A549 (cell line): ENCODE measurements around the gene COX6B1. TPM values are rescaled to one million over a fixed set of nuclear protein-coding genes. Genes with fewer than 3 reads are reported as not detected.

Source experiments
- ATAC-seq, 2 experiments: fragments of 200-7000 bp in 1 of 2; fragments of >200 bp in 1 of 2; cut with Nextera tagmentation in 1 of 2; cut with Tn5 transposase in 1 of 2; 3 replicates each; pipeline versions ENCODE4 v1.8.0 to v1.9.1; 2018 to 2020; ENCODE audit warnings: mild to moderate bottlenecking in 1 of 2, moderate library complexity in 1 of 2
- CTCF ChIA-PET: fragments of 300-600 bp; sonication (Branson Sonifier 250); formaldehyde crosslinking; extraction: SDS; loops from one replicate; lab custom pipeline; 2021; ENCODE audit warnings: antibody characterized with exemption, inconsistent platforms; lab: Yijun Ruan, JAX
- POLR2A ChIA-PET: fragments of 350-600 bp; formaldehyde crosslinking; extraction: SDS; loops from one replicate; lab custom pipeline; 2021; ENCODE audit warnings: antibody characterized with exemption, inconsistent platforms; lab: Yijun Ruan, JAX
- DNase-seq, 2 experiments: peaks; one replicate each; pipeline versions ENCODE4 v3.0.0 to v3.0.0-alpha.2; 2011 to 2016; ENCODE audit warnings: low read depth in 1 of 2, low spot score in 1 of 2
- FAIRE-seq: peaks from 2 replicates; lab custom pipeline; 2011; peaks lifted over from hg19 to GRCh38; lab: Jason Lieb, UNC
- H3K27ac ChIP-seq, 2 experiments: fragments of >200 bp; sonication (Bioruptor Twin); formaldehyde crosslinking; 3 replicates each; pipeline ENCODE4 v1.5.1; 2016 to 2017
- H3K4me1 ChIP-seq: fragments of >200 bp; sonication (Bioruptor Twin); formaldehyde crosslinking; 3 replicates; pipeline ENCODE4 v1.6.1; 2016
- H3K4me2 ChIP-seq: fragments of >200 bp; sonication (Bioruptor Twin); formaldehyde crosslinking; 3 replicates; pipeline ENCODE4 v1.6.1; 2016
- H3K4me3 ChIP-seq: fragments of >200 bp; sonication (Bioruptor Twin); formaldehyde crosslinking; 3 replicates; pipeline ENCODE4 v1.5.1; 2016
- H3K9me3 ChIP-seq: fragments of >200 bp; sonication (Bioruptor Twin); formaldehyde crosslinking; 3 replicates; pipeline ENCODE4 v1.6.1; 2016
- BHLHE40 ChIP-seq: IDR thresholded peaks from 2 replicates; pipeline ENCODE4 v1.6.1; 2012; ENCODE audit warnings: low read depth, low read length, inconsistent platforms
- CBX2 ChIP-seq: fragments of 200-600 bp; sonication (generic); IDR thresholded peaks from 2 replicates; pipeline ENCODE4 v1.6.1; 2016; ENCODE audit warnings: low read depth, mild to moderate bottlenecking, borderline replicate concordance
- CBX8 ChIP-seq: fragments of 200-600 bp; sonication (generic); IDR thresholded peaks from 2 replicates; pipeline ENCODE4 v1.6.1; 2016
- CTCF ChIP-seq: fragments of >200 bp; sonication (Bioruptor Twin); formaldehyde crosslinking; IDR thresholded peaks from 3 replicates; pipeline ENCODE4 v1.5.1; 2016
- E2F6 ChIP-seq: IDR thresholded peaks from 2 replicates; pipeline ENCODE4 v1.6.1; 2012; ENCODE audit warnings: low read depth, borderline replicate concordance
- EHF ChIP-seq: fragments of 250-450 bp; sonication (Bioruptor Pico); IDR thresholded peaks from 2 replicates; pipeline ENCODE4 v1.5.0; 2020; ENCODE audit warnings: mild to moderate bottlenecking
- EHMT2 ChIP-seq: fragments of 200-600 bp; sonication (generic); IDR thresholded peaks from 2 replicates; pipeline ENCODE4 v1.6.1; 2016; ENCODE audit warnings: antibody characterized with exemption, low read depth, mild to moderate bottlenecking, moderate library complexity
- FOSL2 ChIP-seq, 2 experiments: fragments of 450-650 bp in 1 of 2; fragments of >200 bp in 1 of 2; sonication (Bioruptor Twin) in 1 of 2; formaldehyde crosslinking; IDR thresholded peaks; 2 replicates each; pipeline versions ENCODE4 v1.5.0 to v1.6.1; 2016 to 2020; ENCODE audit warnings: mild to moderate bottlenecking in 1 of 2, moderate library complexity in 1 of 2
- GATA3 ChIP-seq: IDR thresholded peaks from 2 replicates; pipeline ENCODE4 v1.6.1; 2012; ENCODE audit warnings: borderline replicate concordance
- HDAC2 ChIP-seq: fragments of 200-600 bp; sonication (generic); IDR thresholded peaks from 2 replicates; pipeline ENCODE4 v1.6.1; 2016
- HES2 ChIP-seq: fragments of >200 bp; sonication (Bioruptor Twin); formaldehyde crosslinking; IDR thresholded peaks from 2 replicates; pipeline ENCODE4 v1.6.1; 2016
- MAFK ChIP-seq: fragments of 450-650 bp; IDR thresholded peaks from 2 replicates; pipeline ENCODE4 v1.6.1; 2014; ENCODE audit not compliant: partially characterized antibody
- MYC ChIP-seq: IDR thresholded peaks from 2 replicates; pipeline ENCODE4 v1.6.1; 2012; ENCODE audit warnings: mild to moderate bottlenecking, inconsistent platforms, low read length, improper control_type of control experiment, borderline replicate concordance
- NFE2L2 ChIP-seq: fragments of 150-350 bp; conservative IDR thresholded peaks from 2 replicates; pipeline ENCODE4 v1.6.1; 2014; ENCODE audit warnings: low read length
- PHF8 ChIP-seq: fragments of 200-600 bp; sonication (generic); IDR thresholded peaks from 2 replicates; pipeline ENCODE4 v1.6.1; 2016; ENCODE audit warnings: low read depth, mild to moderate bottlenecking, antibody characterized with exemption, moderate library complexity, borderline replicate concordance
- POLR2AphosphoS2 ChIP-seq: conservative IDR thresholded peaks from 2 replicates; pipeline ENCODE4 v1.6.1; 2012; ENCODE audit warnings: low read length, improper control_type of control experiment, inconsistent platforms
- RAD21 ChIP-seq, 2 experiments: fragments of >200 bp in 1 of 2; sonication (Bioruptor Twin) in 1 of 2; formaldehyde crosslinking in 1 of 2; IDR thresholded peaks in 1 of 2; conservative IDR thresholded peaks in 1 of 2; 2 replicates in 1 of 2; 3 replicates in 1 of 2; pipeline ENCODE4 v1.6.1; 2012 to 2018; ENCODE audit warnings: inconsistent platforms in 1 of 2
- RARB ChIP-seq: fragments of 250-450 bp; sonication (Bioruptor Pico); IDR thresholded peaks from 2 replicates; pipeline ENCODE4 v1.8.0; 2021; ENCODE audit warnings: mild to moderate bottlenecking, moderate library complexity
- RFX5 ChIP-seq: fragments of 450-650 bp; IDR thresholded peaks from 2 replicates; pipeline ENCODE4 v1.7.1; 2014; ENCODE audit warnings: antibody characterized with exemption, mild to moderate bottlenecking, moderate library complexity
- SMC3 ChIP-seq: fragments of >200 bp; sonication (Bioruptor Twin); formaldehyde crosslinking; IDR thresholded peaks from 3 replicates; pipeline ENCODE4 v1.6.1; 2018; ENCODE audit warnings: inconsistent platforms
- ZFP36 ChIP-seq: fragments of 450-650 bp; IDR thresholded peaks from 2 replicates; pipeline ENCODE4 v1.6.1; 2014; ENCODE audit warnings: borderline replicate concordance; ENCODE audit not compliant: partially characterized antibody
- ZSCAN20 ChIP-seq: fragments of 250-450 bp; sonication (Bioruptor Pico); IDR thresholded peaks from 2 replicates; pipeline ENCODE4 v1.8.0; 2022; ENCODE audit warnings: mild to moderate bottlenecking, moderate library complexity
- WGBS: methylation state at CpG from one replicate; pipeline ENCODE4 v1.1.6; 2017; ENCODE audit errors: missing lambda C conversion rate; 5-methylcytosine and 5-hydroxymethylcytosine counted together
- polyA plus RNA-seq, 4 experiments: library from polyadenylated mRNA; depleted of rRNA in 3 of 4; stranded (reverse); fragments of >200 nt; fragmentation: RNase III in 1 of 4; extraction: RNeasy Plus Mini Kit Qiagen cat#74134 plus additional on column Dnase treatment in 1 of 4; gene quantifications; 2 replicates in 3 of 4; 3 replicates in 1 of 4; pipeline ENCODE4 v1.2.3, GENCODE V29; 2011 to 2017
- TF ChIP-seq, protein P1 (sequence below): fragments of 450-650 bp; IDR thresholded peaks from 2 replicates; pipeline ENCODE4 v1.6.1; 2014; ENCODE audit warnings: antibody characterized with exemption
- TF ChIP-seq, protein P2 (sequence below): fragments of 250-450 bp; sonication (Bioruptor Pico); IDR thresholded peaks from 2 replicates; pipeline ENCODE4 v1.5.0; 2020; ENCODE audit warnings: low read depth, mild to moderate bottlenecking, moderate library complexity

Gene COX6B1
- polyA plus RNA-seq, 2 of the 4 experiments (the other 2 are of a cell fraction), result 749 to 1,260 TPM

- ChIA-PET CTCF (interaction anchor here (0.9 to 7.7 kb wide), 17 partner anchors 8 to 197 kb away, joined by 3 to 49 read pairs (median 4); partner anchors contain the start of gene COX6B1), POLR2A (interaction anchor here (1.1 to 3.0 kb wide), 2 partner anchors 10 to 15 kb away, joined by 3 to 15 read pairs; partner anchors contain the start of gene COX6B1)
- no peak overlapping the region for H3K4me2 ChIP-seq
- DNase-seq (peak; percentile 50 to 68), FAIRE-seq (no peak), ATAC-seq (peak; percentile 91 to 94)
- no peak for TF ChIP-seq PHF8
- no peak for TF ChIP-seq E2F6
- TF ChIP-seq NFE2L2, result no peak
- TF ChIP-seq MAFK, result no peak
- no peak for TF ChIP-seq MYC
- TF ChIP-seq POLR2AphosphoS2, result no peak
- no peak for TF ChIP-seq HDAC2
- TF ChIP-seq EHF (CRISPR knock-in tag), result no peak
- no peak for TF ChIP-seq CBX8
- TF ChIP-seq EHMT2, result no peak
- TF ChIP-seq RARB, result no peak
- TF ChIP-seq RAD21 (conservative IDR thresholded peaks at IDR 0.05 in 1 of 2, IDR thresholded peaks at IDR 0.05 in 1 of 2), result peak in 1 of 2 experiments; percentile 17; a peak in 1 of 5 replicates
- no peak for TF ChIP-seq HES2
- no peak for TF ChIP-seq RFX5
- TF ChIP-seq BHLHE40, result no peak
- TF ChIP-seq CTCF, result no peak
- TF ChIP-seq FOSL2 (IDR thresholded peaks at IDR 0.05), result no peak
- TF ChIP-seq FOSL2 (CRISPR knock-in tag; IDR thresholded peaks at IDR 0.05), result peak; percentile 54
- TF ChIP-seq, protein P1, sequence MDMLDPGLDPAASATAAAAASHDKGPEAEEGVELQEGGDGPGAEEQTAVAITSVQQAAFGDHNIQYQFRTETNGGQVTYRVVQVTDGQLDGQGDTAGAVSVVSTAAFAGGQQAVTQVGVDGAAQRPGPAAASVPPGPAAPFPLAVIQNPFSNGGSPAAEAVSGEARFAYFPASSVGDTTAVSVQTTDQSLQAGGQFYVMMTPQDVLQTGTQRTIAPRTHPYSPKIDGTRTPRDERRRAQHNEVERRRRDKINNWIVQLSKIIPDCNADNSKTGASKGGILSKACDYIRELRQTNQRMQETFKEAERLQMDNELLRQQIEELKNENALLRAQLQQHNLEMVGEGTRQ, result no peak
- no peak for TF ChIP-seq CBX2
- TF ChIP-seq SMC3, result no peak
- TF ChIP-seq ZFP36, result peak; percentile 1
- TF ChIP-seq GATA3, result no peak
- TF ChIP-seq, protein P2, sequence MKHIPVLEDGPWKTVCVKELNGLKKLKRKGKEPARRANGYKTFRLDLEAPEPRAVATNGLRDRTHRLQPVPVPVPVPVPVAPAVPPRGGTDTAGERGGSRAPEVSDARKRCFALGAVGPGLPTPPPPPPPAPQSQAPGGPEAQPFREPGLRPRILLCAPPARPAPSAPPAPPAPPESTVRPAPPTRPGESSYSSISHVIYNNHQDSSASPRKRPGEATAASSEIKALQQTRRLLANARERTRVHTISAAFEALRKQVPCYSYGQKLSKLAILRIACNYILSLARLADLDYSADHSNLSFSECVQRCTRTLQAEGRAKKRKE (CRISPR knock-in tag), result no peak
- no peak for TF ChIP-seq ZSCAN20 (CRISPR knock-in tag)
- no peaks in the 10 kb centered on the region for H3K9me3 ChIP-seq
- H3K4me1 ChIP-seq, result no peaks in the 10 kb centered on the region
- no peak overlapping the region for H3K27ac ChIP-seq
- 80% methylated on average over 15 of the region's 15 CpGs for WGBS
- no peak overlapping the region for H3K4me3 ChIP-seq
Measured at GRCh38 chr19:35657904-35658700, 10.0 kb downstream of the COX6B1 start.
